ENCODE measurements around the gene NUP93.

The NUP93 gene

DNA sequence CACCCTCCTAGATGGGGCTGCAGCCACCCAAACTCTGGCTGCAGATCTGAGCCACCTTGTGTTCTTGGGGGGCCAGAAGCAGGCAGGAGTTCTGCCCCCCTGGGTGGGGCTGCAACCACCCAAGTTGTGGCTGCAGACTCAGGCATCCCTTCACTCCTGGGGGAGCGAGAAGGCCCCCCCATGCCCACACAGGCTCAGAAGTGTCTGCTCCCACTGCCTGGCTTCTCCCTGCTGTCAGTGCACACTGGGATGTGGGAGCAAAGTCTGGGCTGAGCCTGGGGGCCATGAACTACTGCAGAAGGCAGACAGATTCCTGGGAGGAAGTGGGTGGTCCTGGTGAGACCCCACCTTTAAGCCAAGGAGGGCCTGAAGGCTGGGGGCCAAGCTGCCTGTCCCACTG, 34.7 kb upstream of the NUP93 start:
- H3K4me3 ChIP-seq (ENCODE audit: low read depth, low read length), result no peak overlapping the region
- TF ChIP-seq, protein P1, sequence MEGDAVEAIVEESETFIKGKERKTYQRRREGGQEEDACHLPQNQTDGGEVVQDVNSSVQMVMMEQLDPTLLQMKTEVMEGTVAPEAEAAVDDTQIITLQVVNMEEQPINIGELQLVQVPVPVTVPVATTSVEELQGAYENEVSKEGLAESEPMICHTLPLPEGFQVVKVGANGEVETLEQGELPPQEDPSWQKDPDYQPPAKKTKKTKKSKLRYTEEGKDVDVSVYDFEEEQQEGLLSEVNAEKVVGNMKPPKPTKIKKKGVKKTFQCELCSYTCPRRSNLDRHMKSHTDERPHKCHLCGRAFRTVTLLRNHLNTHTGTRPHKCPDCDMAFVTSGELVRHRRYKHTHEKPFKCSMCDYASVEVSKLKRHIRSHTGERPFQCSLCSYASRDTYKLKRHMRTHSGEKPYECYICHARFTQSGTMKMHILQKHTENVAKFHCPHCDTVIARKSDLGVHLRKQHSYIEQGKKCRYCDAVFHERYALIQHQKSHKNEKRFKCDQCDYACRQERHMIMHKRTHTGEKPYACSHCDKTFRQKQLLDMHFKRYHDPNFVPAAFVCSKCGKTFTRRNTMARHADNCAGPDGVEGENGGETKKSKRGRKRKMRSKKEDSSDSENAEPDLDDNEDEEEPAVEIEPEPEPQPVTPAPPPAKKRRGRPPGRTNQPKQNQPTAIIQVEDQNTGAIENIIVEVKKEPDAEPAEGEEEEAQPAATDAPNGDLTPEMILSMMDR (IDR thresholded peaks at IDR 0.05; ENCODE audit: low read depth, low read length), result no peak
- in situ Hi-C loops (cut with HindIII; ENCODE audit: low sequenced_read_pairs), result no loop called here
- no peak for DNase-seq (ENCODE audit: low read depth, low spot score)

DNA sequence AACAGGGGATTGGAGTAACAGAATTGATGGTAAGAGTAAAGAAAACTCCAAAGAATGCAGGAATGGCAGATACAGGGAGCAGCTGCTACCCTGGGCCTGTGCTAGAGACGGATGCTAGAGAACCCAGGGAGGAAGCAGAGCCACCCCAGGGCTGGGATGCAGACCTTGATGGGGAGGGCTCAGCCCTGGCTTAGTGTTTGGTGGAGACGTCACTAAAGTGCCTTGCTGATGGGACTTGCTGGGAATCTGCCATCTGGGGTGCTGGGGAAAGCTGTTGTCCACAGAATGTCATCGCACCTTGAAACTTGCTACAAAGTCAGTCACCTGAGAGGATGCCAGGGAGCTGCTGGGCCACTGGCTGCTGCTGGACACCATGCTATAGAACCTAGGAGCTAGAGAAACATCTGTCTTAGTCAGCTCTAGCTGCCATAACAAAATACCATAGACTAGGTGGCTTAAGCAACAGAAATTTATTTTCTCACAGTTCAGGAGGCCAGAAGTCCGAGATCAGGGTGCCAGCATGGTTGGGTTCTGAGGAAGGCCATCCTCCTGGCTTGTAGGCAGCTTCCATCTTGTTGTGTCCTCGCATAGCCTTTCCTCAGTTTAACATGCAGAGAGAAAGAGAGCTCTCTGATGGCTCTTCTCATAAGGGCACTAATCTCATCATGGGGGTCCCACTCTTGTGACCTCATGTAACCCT, 32.3 kb upstream of the NUP93 start:
- in situ Hi-C loops (cut with HindIII; ENCODE audit: low sequenced_read_pairs), result no loop called here

DNA sequence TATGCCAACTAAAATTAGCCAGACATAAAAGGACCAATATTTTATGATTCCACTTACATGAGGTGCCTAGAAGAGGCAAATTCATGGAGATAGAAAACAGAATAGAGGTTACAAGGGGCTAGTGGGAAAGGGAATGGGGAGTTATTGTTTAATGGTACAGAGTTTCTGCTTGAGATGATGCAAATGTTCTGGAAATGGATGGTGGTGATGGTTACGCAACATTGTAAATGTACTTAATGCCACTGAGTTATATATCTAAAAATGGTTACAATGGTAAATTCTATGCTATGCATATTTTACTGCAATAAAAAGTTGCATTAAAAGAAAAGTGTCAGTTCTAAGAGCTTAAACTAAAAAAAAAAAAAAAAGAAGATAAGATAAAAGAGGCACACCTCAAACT, 29.7 kb upstream of the NUP93 start:
- in situ Hi-C loops (cut with HindIII; ENCODE audit: low sequenced_read_pairs), result no loop called here
- TF ChIP-seq, protein P1 (IDR thresholded peaks at IDR 0.05; ENCODE audit: low read depth, low read length), result no peak
- no peak overlapping the region for H3K4me3 ChIP-seq (ENCODE audit: low read depth, low read length)
- DNase-seq (ENCODE audit: low read depth, low spot score), result no peak

More for the DNA sequence above, 32.3 kb upstream of the NUP93 start:
- DNase-seq (ENCODE audit: low read depth, low spot score), result no peak
- H3K4me3 ChIP-seq (ENCODE audit: low read depth, low read length), result no peak overlapping the region
- TF ChIP-seq, protein P1 (IDR thresholded peaks at IDR 0.05; ENCODE audit: low read depth, low read length), result no peak

DNA sequence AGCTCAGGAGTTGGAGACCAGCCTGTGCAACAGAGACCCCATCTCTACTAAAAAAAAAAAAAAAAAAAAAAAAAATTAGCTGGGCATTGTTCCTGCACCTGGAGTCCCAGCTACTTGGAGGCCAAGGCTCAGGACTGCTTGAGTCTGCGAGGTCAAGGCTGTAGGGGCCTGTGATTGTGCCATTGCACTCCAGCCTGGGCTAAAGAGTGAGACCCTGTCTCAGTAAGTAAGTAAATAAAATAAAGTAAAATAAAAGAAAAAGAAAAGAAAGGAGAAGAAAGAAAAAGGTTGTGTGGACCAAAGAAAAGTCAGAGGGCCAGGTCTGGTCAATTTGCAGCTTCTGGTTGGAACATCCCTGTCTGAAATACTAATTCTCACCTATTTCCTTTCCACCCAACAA, 29.3 kb upstream of the NUP93 start:
- in situ Hi-C loops (cut with HindIII; ENCODE audit: low sequenced_read_pairs), result no loop called here
- DNase-seq (ENCODE audit: low read depth, low spot score), result no peak
- TF ChIP-seq, protein P1 (IDR thresholded peaks at IDR 0.05; ENCODE audit: low read depth, low read length), result no peak
- H3K4me3 ChIP-seq (ENCODE audit: low read depth, low read length), result no peak overlapping the region

DNA sequence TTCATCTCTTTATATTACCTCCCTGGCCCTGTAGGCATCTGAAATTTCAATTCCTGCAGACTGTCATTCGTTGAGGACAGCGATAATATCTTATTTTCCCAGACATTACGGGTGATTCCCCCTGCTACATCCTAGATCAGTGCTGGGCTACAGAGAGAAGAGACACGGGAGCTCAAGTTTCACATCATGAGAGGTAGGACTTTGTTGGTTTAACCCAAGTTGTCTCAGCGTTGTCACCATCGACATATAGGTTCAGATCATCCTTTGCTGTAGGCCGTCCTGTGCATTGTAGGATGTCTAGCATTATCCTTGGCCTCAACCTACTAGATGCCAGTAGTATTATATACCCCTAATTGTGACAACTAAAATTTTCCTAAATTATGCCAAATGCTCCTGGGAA, 28.4 kb upstream of the NUP93 start:
- no peak overlapping the region for H3K4me3 ChIP-seq (ENCODE audit: low read depth, low read length)
- TF ChIP-seq, protein P1 (IDR thresholded peaks at IDR 0.05; ENCODE audit: low read depth, low read length), result no peak
- DNase-seq (ENCODE audit: low read depth, low spot score), result no peak
- in situ Hi-C loops (cut with HindIII; ENCODE audit: low sequenced_read_pairs), result no loop called here

DNA sequence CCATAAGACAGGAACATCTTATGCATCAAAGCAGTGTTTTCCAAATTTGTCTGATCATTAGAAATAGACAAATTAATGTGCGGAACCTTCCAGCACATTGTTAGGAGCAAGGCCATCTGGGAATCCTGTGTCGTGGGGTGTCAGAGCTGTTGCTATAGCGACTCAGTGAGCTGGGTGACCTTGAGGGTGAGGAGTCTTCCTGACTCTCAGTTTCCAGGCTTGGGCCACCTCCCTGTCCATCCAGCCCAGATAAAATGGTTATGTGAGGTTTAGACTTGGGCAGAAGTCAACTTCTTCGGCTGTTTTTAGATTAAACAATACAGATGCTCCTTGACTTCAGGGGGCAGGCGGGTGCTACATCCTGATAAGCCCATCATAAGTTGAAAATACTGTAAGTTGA, 27.1 kb upstream of the NUP93 start:
- no peak overlapping the region for H3K4me3 ChIP-seq (ENCODE audit: low read depth, low read length)
- TF ChIP-seq, protein P1 (IDR thresholded peaks at IDR 0.05; ENCODE audit: low read depth, low read length), result no peak
- in situ Hi-C loops (cut with HindIII; ENCODE audit: low sequenced_read_pairs), result no loop called here
- DNase-seq (ENCODE audit: low read depth, low spot score), result no peak

Data from astrocyte of the spinal cord (primary cell).